Loucy (cell line): Measurements from ENCODE around the gene HOXB1.

Experiments
- H2AFZ ChIP-seq: fragments of 200-600 bp; sonication (generic); 2 replicates; pipeline ENCODE4 v1.6.0; 2016; ENCODE audit warnings: antibody characterized with exemption, mild to moderate bottlenecking, low read length, moderate library complexity
- H3F3A ChIP-seq: fragments of 200-600 bp; 2 replicates; pipeline ENCODE4 v1.6.0; 2016; ENCODE audit warnings: antibody characterized with exemption, low read depth, mild to moderate bottlenecking
- H3K27me3 ChIP-seq: fragments of 200-600 bp; sonication (generic); 2 replicates; pipeline ENCODE4 v1.6.1; 2014; ENCODE audit warnings: low read length, mild to moderate bottlenecking; ENCODE audit not compliant: insufficient read depth, poor library complexity, severe bottlenecking
- H3K36me3 ChIP-seq: fragments of 200-600 bp; sonication (generic); 2 replicates; pipeline ENCODE4 v1.6.1; 2016; ENCODE audit warnings: low read length; ENCODE audit not compliant: insufficient read depth
- H3K4me1 ChIP-seq: fragments of 200-600 bp; sonication (generic); 2 replicates; pipeline ENCODE4 v1.5.1; 2014; ENCODE audit warnings: low read length, mild to moderate bottlenecking; ENCODE audit not compliant: insufficient read depth, poor library complexity, severe bottlenecking
- H3K4me2 ChIP-seq: fragments of 200-600 bp; sonication (generic); 2 replicates; pipeline ENCODE4 v1.6.0; 2014; ENCODE audit warnings: antibody characterized with exemption, low read length, low read depth, mild to moderate bottlenecking; ENCODE audit not compliant: poor library complexity, severe bottlenecking
- H3K4me3 ChIP-seq: fragments of 200-600 bp; sonication (generic); 2 replicates; pipeline ENCODE4 v1.5.1; 2014; ENCODE audit warnings: low read length, mild to moderate bottlenecking, mixed read lengths; ENCODE audit not compliant: poor library complexity, severe bottlenecking
- H3K79me2 ChIP-seq: fragments of 200-600 bp; sonication (generic); 2 replicates; pipeline ENCODE4 v1.6.1; 2014; ENCODE audit warnings: low read length; ENCODE audit not compliant: insufficient read depth
- H3K9ac ChIP-seq: fragments of 200-600 bp; sonication (generic); 2 replicates; pipeline ENCODE4 v1.6.0; 2014; ENCODE audit warnings: mild to moderate bottlenecking, low read depth, low read length, moderate library complexity; ENCODE audit not compliant: poor library complexity, severe bottlenecking
- H3K9me2 ChIP-seq: fragments of 200-600 bp; sonication (generic); replicated peaks from 2 replicates; pipeline ENCODE4 v1.6.1; 2016; ENCODE audit warnings: low read depth, low read length, mixed read lengths
- H3K9me3 ChIP-seq: fragments of 200-600 bp; sonication (generic); 2 replicates; pipeline ENCODE4 v1.6.1; 2014; ENCODE audit warnings: mild to moderate bottlenecking, antibody characterized with exemption, low read length, low read depth; ENCODE audit not compliant: insufficient read depth
- H4K20me1 ChIP-seq: fragments of 200-600 bp; sonication (generic); 2 replicates; pipeline ENCODE4 v1.6.0; 2014; ENCODE audit warnings: antibody characterized with exemption, low read length, mild to moderate bottlenecking; ENCODE audit not compliant: insufficient read depth, poor library complexity, severe bottlenecking
- CTCF ChIP-seq: fragments of 200-600 bp; sonication (generic); conservative IDR thresholded peaks from 2 replicates; pipeline ENCODE4 v1.5.1; 2014; ENCODE audit warnings: mild to moderate bottlenecking, antibody characterized with exemption, low read length
- EZH2phosphoT487 ChIP-seq: fragments of 200-600 bp; IDR thresholded peaks from 2 replicates; pipeline ENCODE4 v1.6.1; 2018; ENCODE audit warnings: antibody characterized with exemption, mild to moderate bottlenecking, moderate library complexity, borderline replicate concordance

The HOXB1 gene

GRCh38 chr17:48578616-48579470 lies 48.0 kb upstream of the HOXB1 start:
- peaks cover 81% of the 10 kb centered on the region for H4K20me1 ChIP-seq
- peaks cover 10% of the 10 kb centered on the region for H3F3A ChIP-seq
- H2AFZ ChIP-seq, result no peak overlapping the region
- peak overlapping the region; percentile 100 for H3K9ac ChIP-seq
- peaks cover 62% of the 10 kb centered on the region for H3K4me1 ChIP-seq
- H3K9me2 ChIP-seq, result no peaks in the 10 kb centered on the region
- no peaks in the 10 kb centered on the region for H3K9me3 ChIP-seq
- H3K27me3 ChIP-seq, result peaks cover 31% of the 10 kb centered on the region
- H3K79me2 ChIP-seq, result peaks cover 98% of the 10 kb centered on the region
- no peak for TF ChIP-seq EZH2phosphoT487
- no peak for TF ChIP-seq CTCF
- H3K4me3 ChIP-seq, result peak overlapping the region; percentile 89
- H3K4me2 ChIP-seq, result peak overlapping the region; percentile 98
- peaks cover 58% of the 10 kb centered on the region for H3K36me3 ChIP-seq

- no peak for TF ChIP-seq CTCF
- TF ChIP-seq EZH2phosphoT487, result no peak
- peaks cover 98% of the 10 kb centered on the region for H3K79me2 ChIP-seq
- peak within 1 kb of the TSS; percentile 89 for H3K4me3 ChIP-seq
Observed at GRCh38 chr17:48577946-48578615, 47.3 kb upstream of the HOXB1 start, which contains the start of gene HOXB4. Gene HOXB4, minus strand, starts transcription at chr17:48578350. Its CDS starts 31 bp downstream, at chr17:48578319.

GRCh38 chr17:48577330-48577945 lies 46.6 kb upstream of the HOXB1 start:
- Histone ChIP-seq H3K27me3 (peaks cover 21% of the 10 kb centered on the region), H3K9me2 (no peaks in the 10 kb centered on the region), H4K20me1 (peaks cover 77% of the 10 kb centered on the region), H3K36me3 (peaks cover 58% of the 10 kb centered on the region), H3K9me3 (no peaks in the 10 kb centered on the region), H3K4me1 (peaks cover 66% of the 10 kb centered on the region), H3K4me2 (peak overlapping the region; percentile 98), H2AFZ (no peak overlapping the region), H3K4me3 (peak overlapping the region; percentile 89), H3F3A (peaks cover 12% of the 10 kb centered on the region), H3K9ac (peak overlapping the region; percentile 95), H3K79me2 (peaks cover 98% of the 10 kb centered on the region)
- TF ChIP-seq EZH2phosphoT487 (peak; percentile 63; the same call in 1 of the 2 replicates), CTCF (no peak)

More at GRCh38 chr17:48577946-48578615, 47.3 kb upstream of the HOXB1 start, which contains the start of gene HOXB4:
- no peak within 1 kb of the TSS for H2AFZ ChIP-seq
- no peaks in the 10 kb centered on the region for H3K9me2 ChIP-seq
- H3K27me3 ChIP-seq, result peaks cover 28% of the 10 kb centered on the region
- peak within 1 kb of the TSS; percentile 100 for H3K9ac ChIP-seq
- H3K9me3 ChIP-seq, result no peaks in the 10 kb centered on the region
- H3K4me2 ChIP-seq, result peak within 1 kb of the TSS; percentile 98
- H4K20me1 ChIP-seq, result peaks cover 79% of the 10 kb centered on the region
- H3K36me3 ChIP-seq, result peaks cover 57% of the 10 kb centered on the region
- H3K4me1 ChIP-seq, result peaks cover 62% of the 10 kb centered on the region
- peaks cover 12% of the 10 kb centered on the region for H3F3A ChIP-seq
